ENCODE results near the gene FAM107B. TPM values are rescaled to one million over a fixed set of nuclear protein-coding genes. Genes with fewer than 3 reads are reported as not detected.

FAM107B gene
- total RNA-seq, 1 experiment from 2014 or later = 144 TPM

DNA sequence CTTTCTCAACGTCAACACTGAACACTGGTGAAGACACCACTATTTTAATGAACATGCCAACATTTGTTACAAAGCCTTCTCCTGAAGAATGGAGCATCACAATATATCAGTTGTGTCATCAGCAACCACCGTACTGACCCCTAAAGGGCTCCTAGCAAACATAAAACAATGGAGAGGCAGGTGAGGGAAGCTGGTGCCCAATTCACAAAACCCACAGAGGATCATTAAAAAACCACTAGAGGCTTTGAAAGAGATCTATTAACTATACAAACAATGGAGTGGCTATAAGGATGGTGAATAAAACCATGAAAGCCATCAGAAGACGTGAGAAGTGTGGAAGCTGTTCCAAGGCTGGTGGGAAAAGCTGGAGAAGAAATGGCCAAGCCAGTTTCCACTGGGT, 150.8 kb downstream of the FAM107B start:
- CTCF ChIA-PET = no interaction called here
- intact Hi-C loops (cut with micrococcal nuclease; ENCODE audit: unreplicated experiment) = no loop called here
- no peaks in the 10 kb centered on the region for H3K9me2 ChIP-seq (ENCODE audit: insufficient read depth)
- H3K4me1 ChIP-seq (replicated peaks; ENCODE audit: insufficient read depth) = no peaks in the 10 kb centered on the region
- H3K79me2 ChIP-seq (ENCODE audit: low read depth) = no peaks in the 10 kb centered on the region
- H4K20me1 ChIP-seq (ENCODE audit: insufficient read depth) = no peaks in the 10 kb centered on the region
- POLR2A ChIA-PET (ENCODE audit: unreplicated experiment) = no interaction called here
- no peaks in the 10 kb centered on the region for H3K36me3 ChIP-seq (ENCODE audit: low read depth)
- DNase-seq = no peak
- H3K4me2 ChIP-seq = no peak overlapping the region
- H3K9me3 ChIP-seq (ENCODE audit: insufficient read depth, low read depth) = no peaks in the 10 kb centered on the region
- H3K4me3 ChIP-seq = no peak overlapping the region
- H2AFZ ChIP-seq = no peak overlapping the region
- no peaks in the 10 kb centered on the region for H3F3A ChIP-seq (ENCODE audit: insufficient read depth, low read depth)
- no peaks in the 10 kb centered on the region for H3K27me3 ChIP-seq (ENCODE audit: insufficient read depth, low read depth)
- TF ChIP-seq CTCF (conservative IDR thresholded peaks at IDR 0.05) (no peak), EZH2 (IDR thresholded peaks at IDR 0.05; ENCODE audit: low read depth) (no peak)
- H3K27ac ChIP-seq = no peak overlapping the region
- no TSS peak for BruUV-seq (replicated peaks)

GRCh38 chr10:14621037-14621436, 153.7 kb downstream of the FAM107B start:
- CTCF ChIA-PET = no interaction called here
- H3K4me1 ChIP-seq (replicated peaks; ENCODE audit: insufficient read depth) = peaks cover 15% of the 10 kb centered on the region
- no peaks in the 10 kb centered on the region; the same call in 1 of the 2 replicates for H3F3A ChIP-seq (ENCODE audit: insufficient read depth, low read depth)
- no peaks in the 10 kb centered on the region for H3K9me2 ChIP-seq (ENCODE audit: insufficient read depth)
- H3K27me3 ChIP-seq (ENCODE audit: insufficient read depth, low read depth) = no peaks in the 10 kb centered on the region
- H4K20me1 ChIP-seq (ENCODE audit: insufficient read depth) = no peaks in the 10 kb centered on the region
- no TSS peak for BruUV-seq (replicated peaks)
- H2AFZ ChIP-seq = no peak overlapping the region
- no peak overlapping the region for H3K4me2 ChIP-seq
- intact Hi-C loops (cut with micrococcal nuclease; ENCODE audit: unreplicated experiment) = no loop called here
- no peaks in the 10 kb centered on the region for H3K79me2 ChIP-seq (ENCODE audit: low read depth)
- H3K9me3 ChIP-seq (ENCODE audit: insufficient read depth, low read depth) = no peaks in the 10 kb centered on the region
- no peak for DNase-seq
- H3K36me3 ChIP-seq (ENCODE audit: low read depth) = no peaks in the 10 kb centered on the region
- H3K27ac ChIP-seq = no peak overlapping the region
- TF ChIP-seq EZH2 (IDR thresholded peaks at IDR 0.05; ENCODE audit: low read depth) = no peak
- no peak for TF ChIP-seq CTCF (conservative IDR thresholded peaks at IDR 0.05)
- no peak overlapping the region for H3K4me3 ChIP-seq
- POLR2A ChIA-PET (ENCODE audit: unreplicated experiment) = no interaction called here

DNA sequence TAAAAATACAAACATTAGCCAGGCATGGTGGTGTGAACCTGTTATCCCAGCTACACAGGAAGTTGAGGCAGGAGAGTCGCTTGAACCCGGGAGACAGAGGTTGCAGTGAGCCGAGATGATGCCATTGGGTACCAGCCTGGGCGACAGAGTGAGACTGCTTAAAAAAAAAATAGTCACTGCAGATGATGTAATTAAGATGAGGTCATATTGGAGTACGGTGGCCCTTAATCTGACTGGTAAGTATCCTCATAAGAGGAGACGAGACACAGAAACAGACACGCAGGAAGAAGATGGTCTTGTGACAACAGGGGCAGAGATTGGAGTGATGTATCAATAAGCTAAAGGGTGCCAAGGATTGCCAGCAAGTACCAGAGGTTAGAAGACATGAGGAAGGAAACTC, 156.0 kb downstream of the FAM107B start:
- no peak for DNase-seq
- Histone ChIP-seq H2AFZ (no peak overlapping the region), H3K36me3 (ENCODE audit: low read depth) (no peaks in the 10 kb centered on the region), H3K4me2 (no peak overlapping the region), H3K9me2 (ENCODE audit: insufficient read depth) (no peaks in the 10 kb centered on the region), H3K4me1 (replicated peaks; ENCODE audit: insufficient read depth) (peaks cover 15% of the 10 kb centered on the region), H3K27me3 (ENCODE audit: insufficient read depth, low read depth) (no peaks in the 10 kb centered on the region), H4K20me1 (ENCODE audit: insufficient read depth) (no peaks in the 10 kb centered on the region), H3K79me2 (ENCODE audit: low read depth) (no peaks in the 10 kb centered on the region), H3K4me3 (no peak overlapping the region), H3K9me3 (ENCODE audit: insufficient read depth, low read depth) (no peaks in the 10 kb centered on the region), H3K27ac (no peak overlapping the region), H3F3A (ENCODE audit: insufficient read depth, low read depth) (no peaks in the 10 kb centered on the region; the same call in 1 of the 2 replicates)
- TF ChIP-seq EZH2 (IDR thresholded peaks at IDR 0.05; ENCODE audit: low read depth) (no peak), CTCF (conservative IDR thresholded peaks at IDR 0.05) (no peak)
- ChIA-PET POLR2A (ENCODE audit: unreplicated experiment) (no interaction called here), CTCF (no interaction called here)
- intact Hi-C loops (cut with micrococcal nuclease; ENCODE audit: unreplicated experiment) = no loop called here
- no TSS peak for BruUV-seq (replicated peaks)

Measured in PC-9 (cell line).